T-helper 1 cell treated with Interleukin-12 subunit alpha and Interleukin-12 subunit beta and Interleukin-4 antibody, amounts not matched to agents 30 ng/mL and 1 ng/mL, for 36 hours (primary cell): ENCODE data around the gene CMTM7. TPM values are rescaled to one million over a fixed set of nuclear protein-coding genes. Genes with fewer than 3 reads are reported as not detected.
"Not testable (repeated sequence)": the region's sequence is repeated elsewhere in the genome, so short reads cannot be mapped to it uniquely, and the experiment has no call there.

Source experiments
- intact Hi-C: fragments of 100-400 bp; cut with micrococcal nuclease; formaldehyde crosslinking; loops from one replicate; pipeline ENCODE4 v1.15.1; 2024
- total RNA-seq: library from RNA; stranded (reverse); gene quantifications from 2 replicates; pipeline ENCODE4 v1.2.3, GENCODE V29; 2022

The CMTM7 gene
- total RNA-seq, 1 donor from 2014 or later = 65.3 TPM

DNA sequence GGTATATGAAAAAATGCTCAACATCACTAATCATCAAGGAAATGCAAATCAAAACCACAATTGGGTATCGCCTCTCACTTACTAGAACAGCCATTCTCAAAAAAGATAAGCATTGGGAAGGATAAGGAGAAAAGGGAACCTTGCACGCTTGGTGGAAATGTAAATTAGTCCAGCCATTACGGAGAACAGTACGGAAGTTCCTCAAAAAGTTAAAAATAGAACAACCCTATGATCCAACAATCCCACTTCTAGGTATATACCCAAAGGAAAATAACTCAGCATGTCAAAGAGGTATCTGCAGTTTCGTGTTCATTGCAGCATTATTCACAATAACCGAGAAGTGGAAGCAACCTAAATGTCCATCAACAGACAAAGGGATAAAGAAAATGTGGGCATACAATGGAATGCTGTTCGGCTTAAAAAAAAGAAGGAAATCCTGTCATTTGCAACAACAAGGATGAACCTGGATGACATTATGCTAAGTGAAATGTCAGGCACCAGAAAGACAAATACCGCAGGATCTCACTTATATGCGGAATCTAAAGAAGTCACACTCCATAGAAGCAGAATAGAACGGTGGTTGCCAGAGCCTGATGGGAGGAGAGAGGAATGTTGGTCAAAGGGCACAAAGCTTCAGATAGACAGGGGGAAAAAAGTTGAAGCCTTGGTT lies 11.7 kb upstream of the CMTM7 start:
- intact Hi-C loops = no loop called here

DNA sequence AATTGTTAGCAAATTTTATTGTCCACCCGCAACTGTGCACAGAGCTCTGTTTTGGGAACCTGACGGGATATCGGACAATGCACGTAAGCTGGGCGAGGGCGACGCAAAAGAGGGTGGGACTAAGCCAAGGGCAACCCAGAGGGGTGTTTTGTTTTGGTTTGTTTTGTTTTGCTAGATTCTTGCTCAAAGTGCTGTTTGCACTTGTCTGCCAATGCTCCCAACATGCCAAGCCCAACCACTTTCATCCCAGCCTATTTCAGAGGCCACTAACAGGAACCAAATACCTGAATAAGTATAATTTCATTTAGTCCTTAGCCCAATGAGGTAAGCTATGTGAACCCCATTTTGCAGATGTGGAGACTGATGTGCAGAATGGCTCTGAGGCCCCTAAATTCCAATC lies 9.7 kb upstream of the CMTM7 start:
- intact Hi-C loops = no loop called here

DNA sequence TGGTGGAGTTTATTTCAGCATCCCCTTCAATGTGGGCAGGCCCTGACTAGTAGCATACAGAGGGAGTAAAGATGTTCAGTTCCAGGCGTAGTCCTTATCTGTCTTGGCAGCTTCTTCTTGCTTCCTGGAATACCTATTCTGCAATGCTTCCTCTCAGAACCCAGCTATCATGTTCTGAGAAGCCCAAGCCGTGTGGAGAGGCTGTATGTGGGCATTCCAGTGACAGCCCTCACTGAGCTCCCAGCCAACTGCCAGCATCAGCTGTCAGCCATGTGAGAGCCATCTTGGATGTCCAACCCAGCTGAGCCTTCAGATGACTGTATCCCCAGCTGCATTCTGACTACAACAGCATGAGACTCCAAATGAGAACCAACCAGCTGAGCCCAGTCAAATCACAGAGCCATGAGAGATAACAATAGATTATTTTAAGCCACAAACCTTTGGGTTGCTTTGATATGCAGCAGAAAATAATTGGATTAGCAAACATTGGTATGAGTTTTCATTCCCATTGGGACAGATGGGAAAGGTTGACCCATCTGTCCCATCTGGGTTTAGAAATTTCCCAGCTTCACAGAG lies 8.4 kb upstream of the CMTM7 start:
- intact Hi-C loops = no loop called here

DNA sequence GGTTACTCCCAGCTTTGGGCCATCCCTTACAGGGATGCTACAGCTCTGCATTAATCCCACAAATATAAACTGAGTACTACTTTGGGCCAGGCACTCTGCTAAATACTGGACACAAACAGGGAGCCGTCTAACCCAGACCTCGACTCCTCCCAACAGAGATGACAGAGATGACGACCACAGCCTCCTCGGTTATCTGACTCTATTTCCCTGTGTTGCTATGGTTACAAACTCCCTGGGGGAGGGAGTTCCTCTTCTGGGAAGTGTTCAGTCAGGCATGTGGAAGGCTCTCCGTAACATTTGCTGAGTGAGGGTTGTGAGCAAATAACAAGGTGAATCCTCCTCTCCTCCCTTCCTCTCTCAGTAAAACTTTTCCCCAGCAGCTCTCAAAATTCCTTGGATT lies 6.7 kb upstream of the CMTM7 start:
- intact Hi-C loops = no loop called here

DNA sequence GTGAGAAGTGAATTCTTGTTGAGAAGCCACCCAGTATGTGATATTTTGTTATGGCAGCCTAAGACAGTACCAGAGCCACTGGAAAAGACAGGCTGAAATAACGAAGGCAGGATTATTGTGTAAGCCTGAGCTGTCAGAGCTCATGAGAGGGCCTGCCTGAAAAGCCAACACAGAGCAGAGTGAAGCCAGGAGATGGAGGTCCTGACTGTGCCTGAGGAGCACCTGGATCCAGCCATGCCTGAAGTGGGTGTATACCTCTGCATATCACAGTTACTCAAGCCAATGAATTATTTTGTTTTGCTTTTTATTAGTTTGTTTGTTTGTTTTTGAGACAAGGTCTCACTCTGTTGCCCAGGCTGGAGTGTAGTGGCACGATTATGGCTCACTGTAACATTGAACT lies 4.1 kb upstream of the CMTM7 start:
- intact Hi-C loops = no loop called here

DNA sequence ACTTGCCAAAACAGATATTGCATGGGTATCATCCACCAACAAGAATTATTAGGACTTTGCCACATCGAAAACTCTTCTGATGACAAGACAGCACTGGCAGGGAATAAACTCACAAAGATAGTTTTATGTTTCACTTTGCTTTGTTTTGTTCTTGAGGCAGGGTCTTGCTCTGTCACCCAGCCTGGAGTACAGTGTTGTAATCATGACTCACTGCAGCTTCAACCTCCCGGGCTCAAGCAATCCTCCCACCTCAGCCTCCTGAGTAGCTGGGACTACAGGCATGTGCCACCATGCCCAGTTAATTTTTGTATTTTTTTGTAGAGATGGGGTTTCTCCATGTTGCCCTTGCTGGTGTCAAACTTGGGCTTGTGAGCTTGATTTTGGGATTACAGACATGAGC lies 2.1 kb upstream of the CMTM7 start:
- intact Hi-C loops = not testable (repeated sequence)

DNA sequence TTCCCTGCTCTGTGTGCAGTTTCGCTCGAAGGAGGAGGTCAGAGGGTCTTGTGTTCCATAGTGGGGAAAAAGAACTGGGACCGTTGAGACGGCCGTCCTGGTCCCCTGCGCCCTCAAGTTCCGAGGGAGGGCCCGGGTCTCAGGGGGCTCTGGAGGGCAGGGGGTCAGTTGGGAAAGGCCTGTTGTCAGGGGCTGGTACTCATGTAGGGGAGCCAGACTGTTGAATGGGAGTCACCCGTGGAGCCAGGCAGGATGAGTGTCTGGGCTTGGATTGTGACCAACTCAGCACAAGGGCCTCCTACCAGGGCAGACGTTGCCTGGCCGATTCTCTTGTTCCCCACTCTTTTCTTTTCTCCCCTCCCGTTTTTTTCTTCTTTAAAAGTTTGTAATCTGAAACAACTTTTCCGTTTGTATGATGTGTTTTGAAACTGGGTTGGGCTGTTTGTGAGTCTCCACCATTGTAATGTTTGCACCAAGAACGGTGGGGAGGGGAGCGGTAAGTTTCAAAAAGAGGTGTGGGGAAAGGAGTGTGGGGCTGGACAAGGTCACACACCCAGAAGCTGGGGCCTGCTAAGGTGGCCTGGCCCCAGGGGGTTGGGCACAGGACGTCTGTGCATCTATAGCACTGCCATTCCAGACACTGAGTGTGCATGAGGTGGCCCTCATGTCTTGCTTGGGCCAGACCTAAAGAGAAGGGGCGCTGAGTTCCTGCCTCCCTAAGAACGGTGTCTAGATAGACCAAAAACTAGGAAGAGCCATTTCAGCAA lies 1.1 kb downstream of the CMTM7 start:
- intact Hi-C loops = loop anchor here (1.0 to 5.0 kb wide), 6 partner anchors 41 to 860 kb away; partner anchors contain the start of genes CMTM8, CNOT10 and STT3B

DNA sequence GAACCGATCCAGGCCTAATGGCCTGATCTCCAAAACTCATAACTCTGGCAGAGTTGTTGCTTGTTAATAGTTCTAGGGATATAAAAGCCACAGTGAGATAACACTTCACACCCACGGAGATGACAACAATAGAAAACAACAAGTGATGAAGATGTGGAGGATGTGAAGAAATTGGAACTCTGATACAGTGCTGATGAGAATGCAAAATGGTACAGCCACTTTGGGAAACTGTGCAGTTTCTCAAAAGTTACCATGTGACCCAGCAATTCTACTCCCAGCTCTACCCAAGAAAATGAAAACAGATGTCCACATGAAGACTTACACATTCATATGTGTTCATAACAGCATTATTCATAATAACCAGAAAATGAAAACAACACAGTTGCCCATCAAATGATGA lies 3.8 kb downstream of the CMTM7 start:
- intact Hi-C loops = no loop called here

DNA sequence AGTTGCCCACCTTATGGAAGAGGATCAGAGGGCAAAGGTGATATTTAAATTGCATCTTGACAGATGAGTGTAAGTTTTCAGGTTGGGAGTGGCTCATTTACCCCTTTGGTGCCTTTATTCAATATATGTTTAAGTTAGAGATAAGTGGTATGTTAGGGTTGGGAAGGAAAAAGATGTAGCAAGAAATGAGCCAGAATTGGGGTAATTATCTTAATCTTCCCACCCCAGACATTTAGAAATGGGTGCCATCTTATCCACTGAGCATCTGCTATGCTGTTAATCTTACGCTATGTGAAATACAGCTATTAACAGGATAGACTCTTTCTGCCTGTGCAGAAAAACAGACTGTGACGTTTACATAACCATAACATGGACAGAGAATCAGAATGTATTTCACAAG lies 6.3 kb downstream of the CMTM7 start:
- intact Hi-C loops = loop anchor here (2.0 kb wide), 2 partner anchors 57 to 379 kb away; no protein-coding TSS in a partner anchor

DNA sequence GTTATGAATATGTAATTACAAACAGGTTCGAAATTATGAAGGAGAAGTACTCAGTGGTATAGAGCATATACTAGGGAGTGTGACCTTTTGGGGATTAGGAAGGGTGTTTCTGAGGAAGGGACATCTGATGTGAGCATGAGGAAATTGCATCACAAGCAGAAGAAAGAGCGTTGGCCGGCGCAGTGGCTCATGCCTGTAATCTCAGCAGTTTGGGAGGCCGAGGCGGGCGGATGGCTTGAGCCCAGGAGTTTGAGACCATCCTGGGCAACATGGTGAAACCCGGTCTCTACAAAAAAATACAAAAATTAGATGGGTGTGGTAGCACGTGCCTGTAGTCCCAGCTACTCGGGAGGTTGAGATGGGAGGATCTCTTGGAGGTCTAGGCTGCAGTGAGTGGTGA lies 6.9 kb downstream of the CMTM7 start:
- intact Hi-C loops = loop anchor here (2.0 kb wide), 2 partner anchors 58 to 380 kb away; no protein-coding TSS in a partner anchor

DNA sequence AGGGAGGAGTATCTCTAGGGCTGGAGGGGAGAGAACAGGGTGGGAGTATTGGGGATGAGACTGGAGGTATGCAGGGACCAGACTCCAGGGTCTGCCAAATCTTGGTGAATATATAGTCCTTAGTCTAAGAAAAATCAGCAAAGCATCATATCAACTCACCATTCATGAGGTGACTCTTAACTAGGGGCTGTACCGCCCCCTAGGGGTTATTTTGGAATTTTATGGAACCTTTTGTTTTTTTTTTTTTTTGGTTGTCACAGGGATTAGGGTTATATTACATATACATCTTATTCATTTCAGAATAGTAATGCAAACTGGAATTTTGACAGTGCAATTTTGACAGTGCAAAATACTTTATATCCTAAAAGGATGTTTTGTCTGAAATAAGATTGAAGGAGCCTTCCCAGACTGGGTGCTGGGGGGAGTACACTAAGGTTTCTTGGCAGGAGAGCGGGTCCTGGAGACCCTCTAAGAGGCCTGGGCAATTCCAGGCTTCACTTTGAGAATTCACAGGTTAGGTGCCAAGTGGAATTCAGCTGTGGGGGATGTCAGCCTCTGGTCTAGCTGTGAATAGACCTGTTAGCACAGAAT lies 7.5 kb downstream of the CMTM7 start:
- intact Hi-C loops = loop anchor here (1.0 to 2.0 kb wide), 9 partner anchors 8 to 380 kb away; partner anchors contain the start of gene CMTM7

DNA sequence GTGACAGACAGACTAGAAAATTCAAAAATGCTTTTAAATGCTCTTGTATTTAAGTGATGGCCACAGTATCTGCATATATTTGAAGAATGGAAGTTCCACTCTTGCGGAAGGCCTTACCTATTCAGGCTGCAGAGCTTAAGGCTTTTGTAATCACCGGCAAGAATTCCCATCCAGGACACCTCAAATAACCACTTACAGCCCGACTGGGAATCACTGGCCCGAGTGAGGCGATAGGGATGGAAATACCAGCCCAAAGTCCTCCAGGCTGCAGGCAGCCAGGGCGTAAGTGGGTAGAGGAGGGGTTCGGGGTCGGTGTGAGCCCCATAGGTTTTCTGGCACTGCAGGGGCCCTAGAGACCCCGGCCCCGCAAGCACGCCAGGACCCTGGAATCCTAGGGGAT lies 9.5 kb downstream of the CMTM7 start:
- intact Hi-C loops = loop anchor here (1.0 kb wide), 1 partner anchor 13 kb away; no protein-coding TSS in a partner anchor

DNA sequence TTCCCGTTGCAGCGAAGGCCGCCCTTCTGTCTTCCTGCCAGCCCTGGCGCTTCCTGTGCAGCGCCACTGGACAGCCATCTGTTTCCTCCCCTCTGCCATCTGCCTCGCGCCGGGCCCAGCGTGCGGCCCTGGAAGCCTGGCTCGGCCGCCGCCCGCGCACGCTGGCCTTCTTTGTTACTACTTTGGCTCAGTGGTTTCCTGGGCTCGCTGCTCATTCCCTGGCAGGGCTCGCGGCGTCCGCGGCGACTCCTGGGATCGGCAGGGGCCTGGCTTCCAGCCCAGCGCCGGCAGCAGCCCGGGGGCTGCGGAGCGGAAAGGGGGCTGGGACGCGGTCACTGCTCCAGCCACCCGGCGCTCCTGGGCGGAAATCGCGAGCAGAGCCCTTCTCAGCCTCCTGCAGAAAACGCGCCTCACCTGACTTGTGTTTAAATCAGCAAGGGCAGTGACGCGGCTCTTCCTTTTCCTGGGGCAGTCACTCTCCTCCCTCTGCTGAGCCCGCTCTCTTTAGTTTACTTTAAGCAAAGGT lies 10.0 kb downstream of the CMTM7 start:
- intact Hi-C loops = loop anchor here (1.0 kb wide), 1 partner anchor 13 kb away; no protein-coding TSS in a partner anchor

DNA sequence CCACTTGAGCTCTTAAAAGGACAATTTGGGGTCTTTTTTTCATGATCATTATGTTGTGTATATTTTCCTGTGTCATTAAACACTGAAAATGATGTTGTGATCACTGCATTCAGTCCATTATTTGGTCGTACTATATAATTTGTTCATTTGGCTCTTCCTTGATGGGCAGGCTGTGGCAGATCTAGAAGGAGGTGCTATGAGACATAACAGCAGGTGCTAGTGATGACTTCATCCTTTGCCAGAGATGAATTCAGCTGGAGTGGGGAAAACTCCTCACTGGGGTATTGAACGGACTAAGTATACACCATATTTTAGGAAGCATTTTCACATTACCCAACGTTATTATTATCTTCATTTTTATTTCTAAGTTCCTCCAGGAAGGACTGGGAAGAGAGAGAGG lies 12.0 kb downstream of the CMTM7 start:
- intact Hi-C loops = no loop called here

DNA sequence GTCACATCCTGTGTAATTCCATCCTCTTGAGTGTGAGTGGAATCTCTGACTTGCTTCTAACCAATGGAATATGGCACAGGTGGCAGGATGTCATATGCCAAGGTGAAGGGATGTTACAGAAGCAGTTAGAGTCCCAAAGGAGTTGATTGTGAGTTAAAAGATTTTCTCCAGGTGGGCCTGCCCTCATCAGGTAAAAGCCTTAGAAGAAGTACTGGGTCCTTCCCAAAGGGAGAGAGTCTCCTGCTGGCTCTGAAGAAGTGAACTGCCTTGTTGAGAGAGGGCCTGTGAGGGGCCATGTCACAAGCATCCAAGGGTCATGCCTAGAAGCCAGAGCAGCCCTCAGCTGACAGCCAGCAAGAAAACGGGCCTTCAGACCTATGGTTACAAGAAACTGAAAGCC lies 13.1 kb downstream of the CMTM7 start:
- intact Hi-C loops = no loop called here

DNA sequence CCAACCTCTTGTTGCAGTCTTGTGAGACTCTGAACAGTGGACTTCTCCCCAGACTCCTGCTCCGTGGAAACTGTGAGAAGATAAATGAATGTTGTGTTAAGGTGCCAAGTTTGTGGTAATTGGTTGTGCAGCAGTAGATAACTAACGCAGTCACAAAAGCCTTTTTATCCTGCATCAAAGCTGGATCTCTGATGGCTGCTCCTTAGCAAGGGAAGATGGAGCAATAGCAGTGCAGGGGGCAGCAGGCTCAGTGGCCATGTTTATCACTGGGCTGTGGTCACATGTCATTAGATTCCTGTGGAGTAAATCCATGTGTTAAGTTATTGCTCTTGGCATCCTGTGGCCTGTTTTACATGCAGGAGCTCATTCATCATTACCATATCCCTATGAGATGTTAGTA lies 13.5 kb downstream of the CMTM7 start:
- intact Hi-C loops = no loop called here

DNA sequence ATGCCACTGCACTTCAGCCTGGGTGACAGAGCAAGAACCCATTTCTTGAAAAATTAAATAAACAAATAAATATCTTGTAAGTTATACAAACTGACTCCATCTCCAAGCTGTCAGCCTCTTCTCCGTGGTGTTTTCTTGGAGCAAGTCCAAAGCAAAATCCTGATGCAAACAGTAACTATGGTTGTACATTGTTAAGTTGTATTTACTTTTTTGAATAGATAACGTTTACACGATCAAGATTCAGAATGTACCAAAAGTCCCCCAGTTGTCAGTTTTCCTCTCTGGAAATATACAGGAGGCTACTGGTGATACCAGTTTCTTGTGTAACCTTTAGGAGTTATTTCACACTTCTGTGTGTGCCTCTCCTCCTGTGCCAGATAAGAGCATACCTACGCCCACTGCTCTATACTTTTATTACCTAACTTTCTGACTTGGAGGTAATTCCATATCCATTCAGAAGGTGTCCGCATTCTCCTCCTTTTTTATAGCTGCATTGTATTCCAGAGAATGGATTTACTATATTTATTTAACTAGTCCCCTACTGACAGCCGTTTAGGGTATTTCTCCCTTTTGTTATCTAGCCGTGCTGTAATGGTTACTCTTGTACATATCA lies 14.2 kb downstream of the CMTM7 start:
- intact Hi-C loops = no loop called here

DNA sequence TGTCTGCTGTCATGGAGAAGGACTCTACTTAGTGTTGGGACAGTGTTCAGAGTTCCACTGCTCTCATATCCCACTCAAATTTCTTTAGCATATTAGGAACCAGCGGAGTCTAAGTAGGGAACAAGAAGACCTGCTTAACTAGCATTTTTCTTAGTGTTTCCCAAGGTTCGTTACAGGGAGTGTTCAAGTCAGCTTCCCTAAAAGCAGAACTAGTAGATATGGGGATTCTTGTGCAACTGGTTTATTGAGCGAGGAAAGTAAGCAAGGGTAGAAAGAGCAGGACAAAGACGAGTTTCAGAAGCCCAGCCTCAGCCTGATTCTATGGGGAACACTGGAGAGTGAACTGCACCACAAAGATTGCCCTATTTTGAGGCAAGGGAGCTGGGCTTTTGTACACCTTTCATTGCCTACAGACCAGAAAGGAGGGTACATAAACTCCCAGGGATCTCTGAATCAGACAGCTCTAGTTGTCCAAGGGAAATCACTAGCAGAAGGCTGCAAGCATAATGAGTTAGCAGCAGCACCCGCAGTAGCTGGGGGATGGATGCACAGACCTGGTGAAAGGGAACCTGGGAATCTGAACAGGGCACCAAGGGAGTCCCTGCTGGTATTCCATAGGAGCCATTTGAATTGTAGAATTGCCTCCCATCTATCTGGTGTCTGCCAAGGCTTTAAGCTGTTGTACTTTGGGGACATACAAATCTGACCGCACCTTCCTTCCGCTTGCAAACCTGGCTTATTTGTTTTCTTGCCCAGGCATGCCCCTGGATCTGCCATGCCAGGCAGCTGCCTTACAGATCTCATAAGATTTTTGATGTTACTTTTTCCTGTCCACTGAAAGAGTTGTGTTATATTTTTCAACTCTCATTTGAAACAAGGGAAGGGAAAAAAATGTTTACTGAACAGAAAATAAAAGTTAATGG lies 15.1 kb downstream of the CMTM7 start:
- intact Hi-C loops = no loop called here

DNA sequence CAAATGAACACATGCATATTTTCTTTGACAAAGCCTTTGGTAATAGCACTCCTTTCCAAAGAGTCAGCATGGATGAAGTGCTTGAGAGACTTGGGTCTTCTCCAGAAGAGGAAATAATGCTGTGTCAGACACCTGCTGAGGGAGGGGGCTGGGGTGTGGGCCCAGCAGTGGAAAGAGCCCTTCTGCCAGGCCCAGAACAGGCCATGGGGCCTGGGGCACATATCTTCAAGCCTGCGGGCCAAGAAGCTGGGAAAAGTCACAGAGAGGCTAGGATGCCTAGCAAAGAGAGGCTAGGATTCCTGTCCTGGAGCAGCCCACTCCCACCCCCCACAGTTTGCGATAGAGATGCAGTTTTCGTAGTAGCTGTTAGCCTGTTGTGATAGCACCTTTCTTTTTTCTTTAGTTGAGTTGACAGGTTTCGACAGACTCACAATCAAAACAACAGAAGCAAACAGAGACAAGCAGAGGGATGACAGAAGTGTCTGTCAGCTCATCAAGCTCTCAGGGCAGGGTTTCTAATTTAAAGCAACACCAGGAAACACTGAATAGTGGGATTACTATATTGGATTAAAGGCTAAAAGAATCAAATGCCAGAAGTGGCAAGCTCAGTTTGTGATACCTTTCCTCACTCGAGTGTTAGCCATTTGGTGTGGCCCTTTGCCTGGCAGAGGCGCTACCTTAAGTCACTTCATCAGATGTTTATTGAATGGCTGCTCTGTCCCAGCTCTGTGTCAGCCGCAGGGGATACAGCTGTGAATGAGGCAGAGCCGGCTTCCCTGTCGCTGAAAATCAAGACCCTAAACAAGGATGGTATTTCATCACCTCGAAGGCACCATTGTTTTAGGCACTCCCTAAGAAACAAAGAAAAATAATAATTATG lies 19.0 kb downstream of the CMTM7 start:
- intact Hi-C loops = no loop called here
